HFFc6 (cell line): ENCODE results near the gene SNX9. TPM values are rescaled to one million over a fixed set of nuclear protein-coding genes. Genes with fewer than 3 reads are reported as not detected.

Experiments used
- DNase-seq: peaks from one replicate; pipeline ENCODE4 v3.0.0-alpha.2; 2018
- H3K27ac Mint-ChIP-seq: 2 replicates; pipeline ENCODE4 v1.8.0; 2020; ENCODE audit warnings: mild to moderate bottlenecking, mixed read lengths
- H3K27me3 Mint-ChIP-seq: 2 replicates; pipeline ENCODE4 v1.8.0; 2021; ENCODE audit warnings: mild to moderate bottlenecking, moderate library complexity, mixed read lengths; ENCODE audit not compliant: insufficient read depth
- H3K36me3 Mint-ChIP-seq: 2 replicates; pipeline ENCODE4 v1.8.0; 2021; ENCODE audit warnings: low read depth, mixed read lengths
- H3K4me1 Mint-ChIP-seq: 2 replicates; pipeline ENCODE4 v1.8.0; 2020; ENCODE audit warnings: low read depth, mixed read lengths
- H3K4me3 Mint-ChIP-seq: 2 replicates; pipeline ENCODE4 v1.8.0; 2020; ENCODE audit warnings: mild to moderate bottlenecking, moderate library complexity, mixed read lengths
- H3K9me3 Mint-ChIP-seq: 2 replicates; pipeline ENCODE4 v1.8.0; 2020; ENCODE audit warnings: mild to moderate bottlenecking, mixed read lengths
- total RNA-seq, 6 experiments: library from RNA; stranded (reverse); fragmentation: NEBNext Ultra II Directional; extraction: Animal tissue kit (Norgen Biotek cat#: 25700); gene quantifications; 2 replicates in 1 of 6; 3 replicates in 5 of 6; pipeline ENCODE4 v1.2.3, GENCODE V29; 2021
- TF ChIP-seq, protein P1 (sequence below): fragments of 200-600 bp; sonication (generic); IDR thresholded peaks from 2 replicates; pipeline ENCODE4 v1.5.0; 2021; ENCODE audit warnings: antibody characterized with exemption, mild to moderate bottlenecking

The SNX9 gene
- total RNA-seq, 6 experiments from 2014 or later: 37.2 to 46.6 (median 40.9) TPM

DNA sequence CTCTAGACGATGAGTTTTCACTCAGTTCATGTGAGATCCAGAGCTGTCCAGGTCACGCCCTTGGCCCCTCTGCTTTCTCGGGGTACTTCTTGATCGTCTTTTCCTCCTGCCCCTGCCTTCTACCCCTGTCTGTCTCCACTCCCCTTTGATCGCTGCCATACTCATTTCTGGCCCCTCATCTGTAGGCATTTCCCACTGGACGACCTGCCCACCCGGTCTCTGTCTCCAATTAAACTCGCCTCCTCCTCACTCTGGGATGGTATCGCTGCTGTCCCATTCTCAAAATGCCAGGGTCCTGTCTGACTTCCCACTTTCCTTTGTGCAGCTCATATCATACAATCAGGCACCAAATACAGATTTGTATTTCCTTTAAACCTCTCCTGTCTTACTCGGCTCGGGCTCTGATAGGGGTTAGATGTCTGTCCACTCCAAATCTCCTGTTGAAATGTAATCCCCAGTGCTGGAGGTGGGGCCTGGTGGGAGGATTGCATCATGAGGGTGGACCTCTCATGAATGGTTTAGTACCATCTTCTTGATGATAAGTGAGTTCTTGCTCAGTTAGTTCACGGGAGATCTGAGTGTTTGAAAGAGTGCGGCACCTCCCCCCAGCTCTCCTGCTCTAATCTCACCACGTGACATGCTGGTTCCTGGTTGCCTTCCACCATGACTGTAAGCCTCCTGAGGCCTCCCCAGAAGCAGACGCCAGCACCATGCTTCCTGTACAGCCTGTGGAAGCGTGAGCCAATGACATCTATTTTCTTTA is 155.2 kb downstream of the SNX9 start:
- TF ChIP-seq, protein P1, sequence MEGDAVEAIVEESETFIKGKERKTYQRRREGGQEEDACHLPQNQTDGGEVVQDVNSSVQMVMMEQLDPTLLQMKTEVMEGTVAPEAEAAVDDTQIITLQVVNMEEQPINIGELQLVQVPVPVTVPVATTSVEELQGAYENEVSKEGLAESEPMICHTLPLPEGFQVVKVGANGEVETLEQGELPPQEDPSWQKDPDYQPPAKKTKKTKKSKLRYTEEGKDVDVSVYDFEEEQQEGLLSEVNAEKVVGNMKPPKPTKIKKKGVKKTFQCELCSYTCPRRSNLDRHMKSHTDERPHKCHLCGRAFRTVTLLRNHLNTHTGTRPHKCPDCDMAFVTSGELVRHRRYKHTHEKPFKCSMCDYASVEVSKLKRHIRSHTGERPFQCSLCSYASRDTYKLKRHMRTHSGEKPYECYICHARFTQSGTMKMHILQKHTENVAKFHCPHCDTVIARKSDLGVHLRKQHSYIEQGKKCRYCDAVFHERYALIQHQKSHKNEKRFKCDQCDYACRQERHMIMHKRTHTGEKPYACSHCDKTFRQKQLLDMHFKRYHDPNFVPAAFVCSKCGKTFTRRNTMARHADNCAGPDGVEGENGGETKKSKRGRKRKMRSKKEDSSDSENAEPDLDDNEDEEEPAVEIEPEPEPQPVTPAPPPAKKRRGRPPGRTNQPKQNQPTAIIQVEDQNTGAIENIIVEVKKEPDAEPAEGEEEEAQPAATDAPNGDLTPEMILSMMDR: no peak
- Mint-ChIP-seq H3K4me3 (no peak overlapping the region), H3K27me3 (no peaks in the 10 kb centered on the region; the same call in none of the 2 replicates), H3K27ac (no peak overlapping the region), H3K4me1 (peaks cover 37% of the 10 kb centered on the region), H3K36me3 (peaks cover 7% of the 10 kb centered on the region; the same call in 1 of the 2 replicates), H3K9me3 (no peaks in the 10 kb centered on the region)
- DNase-seq: no peak

- DNase-seq: no peak
- Mint-ChIP-seq H3K4me3 (no peak overlapping the region; the same call in 1 of the 2 replicates), H3K4me1 (peaks cover 42% of the 10 kb centered on the region), H3K9me3 (no peaks in the 10 kb centered on the region), H3K27ac (peak overlapping the region; percentile 43), H3K27me3 (no peaks in the 10 kb centered on the region; the same call in none of the 2 replicates), H3K36me3 (peaks cover 9% of the 10 kb centered on the region; the same call in 1 of the 2 replicates)
- TF ChIP-seq, protein P1: no peak
Observed at GRCh38 chr6:157980288-157981131, 157.5 kb downstream of the SNX9 start.

GRCh38 chr6:157981132-157981394 is 158.0 kb downstream of the SNX9 start:
- no peak for DNase-seq

GRCh38 chr6:157981395-157982101 is 158.5 kb downstream of the SNX9 start, which contains the start of gene SYNJ2:
Gene SYNJ2 (plus strand): TSS chr6:157981863. CDS start chr6:157981962, 99 bp downstream.
- Mint-ChIP-seq H3K4me1 (peaks cover 50% of the 10 kb centered on the region), H3K4me3 (peak within 1 kb of the TSS; percentile 92), H3K27me3 (no peaks in the 10 kb centered on the region; the same call in none of the 2 replicates), H3K27ac (peak within 1 kb of the TSS; percentile 73), H3K9me3 (no peaks in the 10 kb centered on the region), H3K36me3 (peaks cover 9% of the 10 kb centered on the region; the same call in 1 of the 2 replicates)
- TF ChIP-seq, protein P1: peak; percentile 77
- peak; percentile 64 for DNase-seq

More at GRCh38 chr6:157981132-157981394, 158.0 kb downstream of the SNX9 start:
- Mint-ChIP-seq H3K27me3 (no peaks in the 10 kb centered on the region; the same call in none of the 2 replicates), H3K27ac (peak overlapping the region; percentile 67), H3K4me1 (peaks cover 48% of the 10 kb centered on the region), H3K9me3 (no peaks in the 10 kb centered on the region), H3K36me3 (peaks cover 9% of the 10 kb centered on the region; the same call in 1 of the 2 replicates), H3K4me3 (peak overlapping the region; percentile 63; the same call in 1 of the 2 replicates)
- TF ChIP-seq, protein P1: no peak

DNA sequence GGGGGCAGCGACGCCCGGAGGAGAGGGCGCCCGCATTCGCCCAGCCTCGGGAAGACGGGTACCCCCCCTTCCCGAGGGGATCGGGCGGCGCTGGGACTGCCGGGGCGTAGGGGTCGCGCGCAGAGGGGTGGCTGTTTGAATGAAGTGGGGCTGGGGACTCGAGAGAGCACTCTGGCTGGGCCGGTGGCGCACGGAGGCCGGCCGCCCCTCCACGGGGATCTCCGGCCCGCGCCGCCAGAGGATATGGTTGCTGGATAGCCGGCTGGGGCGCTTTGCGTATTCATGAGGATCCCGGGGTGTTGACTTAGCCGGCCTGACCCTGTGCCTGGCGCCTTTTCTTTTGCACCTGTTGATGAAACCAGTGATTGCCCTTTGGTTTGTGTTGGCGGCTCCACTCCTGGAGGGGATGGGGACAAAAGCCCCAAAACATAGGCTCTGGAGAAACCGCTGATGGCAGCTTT is 159.1 kb downstream of the SNX9 start:
- Mint-ChIP-seq H3K27ac (peak overlapping the region; percentile 73), H3K4me1 (peaks cover 50% of the 10 kb centered on the region), H3K36me3 (peaks cover 9% of the 10 kb centered on the region; the same call in 1 of the 2 replicates), H3K27me3 (no peaks in the 10 kb centered on the region; the same call in none of the 2 replicates), H3K4me3 (peak overlapping the region; percentile 92), H3K9me3 (no peaks in the 10 kb centered on the region)
- TF ChIP-seq, protein P1: no peak
- DNase-seq: no peak
